Right lobe of liver (tissue), 6 donors: Measurements from ENCODE around the gene CPT1C. TPM values are rescaled to one million over a fixed set of nuclear protein-coding genes. Genes with fewer than 3 reads are reported as not detected.
A peak's percentile ranks its signal among the peaks of the same experiment; 100 is the strongest.

ENCODE experiments used
- ATAC-seq, 4 donors: fragments of 200-7000 bp; cut with Tn5 transposase; one replicate each; pipeline ENCODE4 v1.9.1; 2020; ENCODE audit warnings: mild to moderate bottlenecking in 4 of 4, moderate library complexity in 4 of 4
- DNase-seq, 3 donors: peaks; one replicate each; pipeline ENCODE4 v3.0.0-alpha.2; 2020
- H3K27ac ChIP-seq, 3 donors: fragments of 200-600 bp; one replicate each; pipeline ENCODE4 v1.8.0; 2022
- H3K27me3 ChIP-seq, 2 donors: fragments of 200-600 bp; one replicate each; pipeline ENCODE4 v1.8.0; 2022
- H3K36me3 ChIP-seq, 4 donors: fragments of 200-600 bp; sonication (generic) in 1 of 4; one replicate each; pipeline versions ENCODE4 v1.5.1 to v1.8.0; 2017 to 2022; ENCODE audit warnings: control low read depth in 1 of 4
- H3K4me1 ChIP-seq, 4 donors: fragments of 200-600 bp; sonication (generic) in 1 of 4; one replicate each; pipeline versions ENCODE4 v1.5.1 to v1.8.0; 2017 to 2022; ENCODE audit warnings: control low read depth in 1 of 4
- H3K4me3 ChIP-seq, 3 donors: fragments of 200-600 bp; one replicate each; pipeline ENCODE4 v1.8.0; 2022
- H3K9me3 ChIP-seq, 4 donors: fragments of 200-600 bp; sonication (generic) in 1 of 4; one replicate each; pipeline versions ENCODE4 v1.5.1 to v1.8.0; 2017 to 2022; ENCODE audit warnings: control low read depth in 1 of 4
- POLR2A ChIP-seq: fragments of 450-650 bp; IDR thresholded peaks from one replicate; pipeline ENCODE4 v1.6.1; 2017; ENCODE audit warnings: antibody characterized with exemption, mild to moderate bottlenecking
- WGBS: methylation state at CpG from one replicate; pipeline ENCODE4 v1.1.6; 2018; ENCODE audit warnings: low coverage, low lambda C conversion rate; ENCODE audit not compliant: insufficient coverage; ENCODE audit errors: missing lambda C conversion rate; 5-methylcytosine and 5-hydroxymethylcytosine counted together
- intact Hi-C, 2 donors: fragments of 100-400 bp; cut with DNase I; formaldehyde crosslinking; loops; one replicate each; pipeline versions ENCODE4 v1.11.2 to v1.14.1; 2022
- total RNA-seq, 6 experiments: library from RNA; depleted of rRNA in 2 of 6; stranded (reverse); fragments of >200 nt in 2 of 6; fragmentation: NEBNext Ultra II Directional in 3 of 6; extraction: Animal tissue kit (Norgen Biotek cat#: 25700) in 3 of 6; gene quantifications; one replicate each; pipeline versions ENCODE4 v1.1.0 to v1.2.4, GENCODE V29; 2016 to 2023
- TF ChIP-seq, protein P1 (sequence below), 4 donors: fragments of 200-600 bp in 3 of 4; fragments of 450-650 bp in 1 of 4; IDR thresholded peaks; one replicate each; pipeline versions ENCODE4 v1.5.1 to v1.8.0; 2016 to 2022; ENCODE audit warnings: antibody characterized with exemption in 4 of 4, mild to moderate bottlenecking in 2 of 4
- donor health status: DM: no; HTN: yes; CAD: no.
- donor health status: DM: no; HTN: no; CAD: no.
- donor health status: DM: no; HTN: no; CAD: no.
- donor health status: DM: no; HTN: yes; CAD: no.
- donor health status: DM: no; HTN: yes; CAD: no.

CPT1C gene
- total RNA-seq, 6 experiments from 2014 or later: 0.43 to 6.7 (median 0.97) TPM

DNA sequence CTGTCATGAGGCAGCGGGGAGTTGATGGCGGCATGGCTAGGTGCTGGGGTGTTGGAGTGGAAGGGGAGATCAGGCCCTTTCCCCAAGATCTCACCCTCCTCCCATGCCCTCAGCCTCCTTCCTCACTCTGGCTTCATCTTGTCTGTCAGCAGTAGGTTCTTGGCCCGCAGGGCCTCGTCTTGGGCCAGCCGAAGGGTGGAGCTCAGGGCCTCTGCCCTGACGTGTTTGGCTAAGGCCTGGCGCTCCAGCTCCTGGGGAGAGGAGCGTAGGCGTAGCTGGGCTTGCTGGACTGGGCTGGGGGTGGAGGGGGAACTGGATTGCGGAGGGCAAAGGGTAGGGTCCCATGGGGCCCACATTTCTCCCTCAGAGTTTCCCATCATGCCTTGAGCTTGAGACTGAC is 49.0 kb downstream of the CPT1C start:
- no peak for DNase-seq
- intact Hi-C loops: no loop called here

GRCh38 chr19:49741210-49741844 is 50.4 kb downstream of the CPT1C start:
- no peak overlapping the region for H3K4me3 ChIP-seq
- H3K27me3 ChIP-seq: no peaks in the 10 kb centered on the region
- no peaks in the 10 kb centered on the region for H3K36me3 ChIP-seq
- no peaks in the 10 kb centered on the region for H3K4me1 ChIP-seq
- intact Hi-C loops: no loop called here
- H3K27ac ChIP-seq: no peak overlapping the region
- 72% methylated on average over 3 of the region's 9 CpGs for WGBS
- ATAC-seq (no peak), DNase-seq (no peak)
- TF ChIP-seq POLR2A: no peak
- TF ChIP-seq, protein P1, sequence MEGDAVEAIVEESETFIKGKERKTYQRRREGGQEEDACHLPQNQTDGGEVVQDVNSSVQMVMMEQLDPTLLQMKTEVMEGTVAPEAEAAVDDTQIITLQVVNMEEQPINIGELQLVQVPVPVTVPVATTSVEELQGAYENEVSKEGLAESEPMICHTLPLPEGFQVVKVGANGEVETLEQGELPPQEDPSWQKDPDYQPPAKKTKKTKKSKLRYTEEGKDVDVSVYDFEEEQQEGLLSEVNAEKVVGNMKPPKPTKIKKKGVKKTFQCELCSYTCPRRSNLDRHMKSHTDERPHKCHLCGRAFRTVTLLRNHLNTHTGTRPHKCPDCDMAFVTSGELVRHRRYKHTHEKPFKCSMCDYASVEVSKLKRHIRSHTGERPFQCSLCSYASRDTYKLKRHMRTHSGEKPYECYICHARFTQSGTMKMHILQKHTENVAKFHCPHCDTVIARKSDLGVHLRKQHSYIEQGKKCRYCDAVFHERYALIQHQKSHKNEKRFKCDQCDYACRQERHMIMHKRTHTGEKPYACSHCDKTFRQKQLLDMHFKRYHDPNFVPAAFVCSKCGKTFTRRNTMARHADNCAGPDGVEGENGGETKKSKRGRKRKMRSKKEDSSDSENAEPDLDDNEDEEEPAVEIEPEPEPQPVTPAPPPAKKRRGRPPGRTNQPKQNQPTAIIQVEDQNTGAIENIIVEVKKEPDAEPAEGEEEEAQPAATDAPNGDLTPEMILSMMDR (IDR thresholded peaks at IDR 0.05): no peak
- no peaks in the 10 kb centered on the region for H3K9me3 ChIP-seq

More for the DNA sequence above, 49.0 kb downstream of the CPT1C start:
- no peak for ATAC-seq
- no peaks in the 10 kb centered on the region for H3K9me3 ChIP-seq
- no peaks in the 10 kb centered on the region for H3K4me1 ChIP-seq
- no peaks in the 10 kb centered on the region for H3K36me3 ChIP-seq
- H3K27ac ChIP-seq: no peak overlapping the region
- H3K4me3 ChIP-seq: no peak overlapping the region
- no peaks in the 10 kb centered on the region for H3K27me3 ChIP-seq
- TF ChIP-seq, protein P1 (IDR thresholded peaks at IDR 0.05): no peak
- TF ChIP-seq POLR2A: no peak
- 100% methylated on average over 1 of the region's 10 CpGs for WGBS

- ATAC-seq: no peak
Observed at GRCh38 chr19:49744946-49745381, 54.0 kb downstream of the CPT1C start.

DNA sequence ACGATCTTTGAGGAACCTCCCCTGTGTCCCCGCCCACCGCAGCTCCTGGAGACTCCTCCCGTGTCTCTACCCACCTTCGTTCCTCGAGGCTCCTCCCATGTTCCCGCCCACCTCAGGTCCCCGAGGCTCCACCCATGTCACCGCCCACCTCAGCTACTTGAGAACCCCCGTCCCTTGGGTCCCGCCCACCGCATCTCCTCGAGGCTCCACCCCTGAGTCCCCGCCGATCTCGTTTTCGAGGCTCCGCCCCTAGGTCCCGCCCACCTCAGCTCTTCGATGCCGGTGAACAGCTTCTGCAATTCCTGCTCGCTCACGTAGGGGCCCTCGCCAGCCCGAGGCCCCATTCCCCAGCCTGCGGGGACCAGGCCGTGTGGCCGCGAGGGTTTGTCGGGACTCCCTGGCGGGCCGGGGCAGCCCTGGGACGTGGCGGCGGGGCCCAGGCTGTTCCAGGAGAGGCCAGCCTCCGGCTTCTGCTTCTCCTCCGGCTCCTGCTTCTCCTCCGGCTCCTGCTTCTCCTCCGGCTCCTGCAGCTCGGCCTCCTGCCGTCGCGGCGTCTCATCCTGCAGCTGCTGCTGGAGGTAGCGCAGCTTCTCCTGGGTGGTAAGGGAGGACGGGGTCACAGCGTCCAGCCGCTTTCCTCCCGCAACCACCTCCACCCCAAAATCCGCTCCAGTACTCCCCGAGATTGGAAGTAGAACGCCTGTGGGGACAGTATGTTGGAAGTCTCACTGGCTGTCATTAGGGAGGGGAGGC is 55.5 kb downstream of the CPT1C start:
- no peak overlapping the region for H3K27ac ChIP-seq
- intact Hi-C loops: no loop called here
- DNase-seq: peak; percentile 60 to 75 (median 61)
- no peaks in the 10 kb centered on the region for H3K36me3 ChIP-seq
- H3K4me3 ChIP-seq: no peak overlapping the region
- peak; percentile 53 to 79 (median 66) for ATAC-seq
- WGBS: 56% methylated on average over 24 of the region's 52 CpGs
- no peak for TF ChIP-seq POLR2A
- TF ChIP-seq, protein P1 (IDR thresholded peaks at IDR 0.05): no peak
- no peaks in the 10 kb centered on the region for H3K4me1 ChIP-seq
- no peaks in the 10 kb centered on the region for H3K27me3 ChIP-seq
- no peaks in the 10 kb centered on the region for H3K9me3 ChIP-seq

More at GRCh38 chr19:49744946-49745381, 54.0 kb downstream of the CPT1C start:
- DNase-seq: no peak
- H3K4me1 ChIP-seq: no peaks in the 10 kb centered on the region
- H3K4me3 ChIP-seq: no peak overlapping the region
- H3K27me3 ChIP-seq: no peaks in the 10 kb centered on the region
- no peak overlapping the region for H3K27ac ChIP-seq
- no peaks in the 10 kb centered on the region for H3K36me3 ChIP-seq
- WGBS: 84% methylated on average over 7 of the region's 23 CpGs
- no peaks in the 10 kb centered on the region for H3K9me3 ChIP-seq
- intact Hi-C loops: no loop called here
- TF ChIP-seq POLR2A: no peak
- TF ChIP-seq, protein P1 (IDR thresholded peaks at IDR 0.05): no peak
